Dendritic cell treated with granulocyte-macrophage colony-stimulating factor and Interleukin-4, amounts not matched to agents 40 ng/mL and 50 ng/mL, for 4 days (primary cell): ENCODE data around the gene ARSH.
"Not testable (repeated sequence)": the region's sequence is repeated elsewhere in the genome, so short reads cannot be mapped to it uniquely, and the experiment has no call there.

ENCODE experiments used
- H3K27ac Mint-ChIP-seq: one replicate; pipeline ENCODE4 v1.8.0; 2022; ENCODE audit warnings: mild to moderate bottlenecking, mixed read lengths
- H3K27me3 Mint-ChIP-seq: one replicate; pipeline ENCODE4 v1.8.0; 2022; ENCODE audit warnings: mild to moderate bottlenecking, mixed read lengths
- H3K36me3 Mint-ChIP-seq: one replicate; pipeline ENCODE4 v1.8.0; 2022; ENCODE audit warnings: low read depth, mixed read lengths
- H3K4me1 Mint-ChIP-seq: one replicate; pipeline ENCODE4 v1.8.0; 2022; ENCODE audit warnings: low read depth, mixed read lengths
- H3K4me3 Mint-ChIP-seq: one replicate; pipeline ENCODE4 v1.8.0; 2022; ENCODE audit warnings: mild to moderate bottlenecking, moderate library complexity, mixed read lengths
- H3K9me3 Mint-ChIP-seq: one replicate; pipeline ENCODE4 v1.8.0; 2022; ENCODE audit warnings: mixed read lengths
- intact Hi-C: fragments of 100-400 bp; cut with micrococcal nuclease; formaldehyde crosslinking; loops from one replicate; pipeline ENCODE4 v1.15.0; 2022

Gene ARSH

DNA sequence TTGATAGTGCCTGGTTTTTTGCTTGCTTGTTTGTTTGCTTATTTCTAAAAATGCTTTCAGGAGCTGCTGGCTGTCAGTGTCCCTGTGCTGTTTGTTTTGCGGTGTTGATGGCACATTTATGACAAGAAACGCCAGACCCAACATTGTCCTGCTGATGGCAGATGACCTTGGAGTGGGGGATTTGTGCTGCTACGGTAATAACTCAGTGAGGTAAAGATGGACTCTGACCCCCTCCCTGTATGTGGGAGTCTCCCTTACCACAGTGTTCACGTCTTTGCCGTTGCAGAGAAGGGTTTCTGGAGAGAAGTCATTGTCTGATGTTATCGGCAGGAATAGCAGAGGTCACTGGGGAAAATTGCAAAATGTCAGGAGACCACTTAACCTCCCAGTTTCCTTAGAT, at the start of gene ARSH:
TSS of gene ARSH (plus strand) at position 52 of the 400 bp plus-strand sequence. CDS start at position 119, 67 bp downstream.
- Mint-ChIP-seq H3K27me3 (no peaks in the 10 kb centered on the region), H3K4me1 (no peaks in the 10 kb centered on the region), H3K4me3 (no peak within 1 kb of the TSS), H3K36me3 (no peaks in the 10 kb centered on the region), H3K9me3 (no peaks in the 10 kb centered on the region), H3K27ac (no peak within 1 kb of the TSS)
- intact Hi-C loops = no loop called here

GRCh38 chrX:2958199-2958598, 48.1 kb upstream of the ARSH start:
- Mint-ChIP-seq H3K4me1 (no peaks in the 10 kb centered on the region), H3K9me3 (no peaks in the 10 kb centered on the region), H3K27ac (no peak overlapping the region), H3K27me3 (peaks cover 3% of the 10 kb centered on the region), H3K4me3 (no peak overlapping the region), H3K36me3 (no peaks in the 10 kb centered on the region)
- intact Hi-C loops = no loop called here

DNA sequence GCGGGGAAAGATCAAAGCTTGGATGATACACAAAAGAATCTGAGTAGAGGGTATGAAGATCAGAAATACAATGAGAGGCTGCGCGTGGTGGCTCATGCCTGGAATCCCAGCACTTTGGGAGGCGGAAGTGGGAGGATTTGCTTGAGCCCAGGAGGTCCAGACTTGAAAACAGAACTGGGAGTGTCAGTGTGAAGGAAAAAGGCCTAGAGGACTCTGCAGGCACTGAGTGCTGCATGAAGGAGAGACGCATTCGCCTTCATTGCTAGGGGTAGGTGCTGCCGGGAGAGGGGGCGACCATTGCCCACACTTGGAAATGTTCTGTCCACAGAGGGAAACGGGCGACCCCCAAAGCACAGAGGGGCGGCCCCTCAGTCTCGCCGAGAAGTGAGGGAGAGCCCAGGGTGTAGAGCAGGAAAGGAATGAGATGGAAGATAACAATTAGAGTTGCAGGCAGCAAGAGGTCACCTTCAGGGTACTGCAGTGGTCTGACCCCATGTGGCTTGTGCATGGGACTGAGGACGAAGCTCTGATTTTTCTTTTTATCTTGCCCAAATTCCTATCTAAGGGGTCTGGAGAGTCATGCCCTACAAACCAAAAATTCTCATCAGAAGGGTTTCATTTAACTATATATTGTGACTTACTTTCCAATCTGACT, 45.4 kb upstream of the ARSH start:
- intact Hi-C loops = no loop called here
- Mint-ChIP-seq H3K9me3 (no peaks in the 10 kb centered on the region), H3K27me3 (no peaks in the 10 kb centered on the region), H3K4me1 (no peaks in the 10 kb centered on the region), H3K27ac (no peak overlapping the region), H3K4me3 (no peak overlapping the region), H3K36me3 (no peaks in the 10 kb centered on the region)

GRCh38 chrX:2962381-2962780, 44.0 kb upstream of the ARSH start:
- intact Hi-C loops = no loop called here
- no peaks in the 10 kb centered on the region for H3K27me3 Mint-ChIP-seq

GRCh38 chrX:2963449-2963848, 42.9 kb upstream of the ARSH start:
- H3K4me1 Mint-ChIP-seq, H3K27ac Mint-ChIP-seq, intact Hi-C loops, H3K27me3 Mint-ChIP-seq, H3K9me3 Mint-ChIP-seq, H3K4me3 Mint-ChIP-seq, H3K36me3 Mint-ChIP-seq: not testable (repeated sequence)

More at GRCh38 chrX:2962381-2962780, 44.0 kb upstream of the ARSH start:
- H3K4me1 Mint-ChIP-seq = no peaks in the 10 kb centered on the region
- no peaks in the 10 kb centered on the region for H3K9me3 Mint-ChIP-seq
- H3K27ac Mint-ChIP-seq = no peak overlapping the region
- no peaks in the 10 kb centered on the region for H3K36me3 Mint-ChIP-seq
- H3K4me3 Mint-ChIP-seq = no peak overlapping the region

DNA sequence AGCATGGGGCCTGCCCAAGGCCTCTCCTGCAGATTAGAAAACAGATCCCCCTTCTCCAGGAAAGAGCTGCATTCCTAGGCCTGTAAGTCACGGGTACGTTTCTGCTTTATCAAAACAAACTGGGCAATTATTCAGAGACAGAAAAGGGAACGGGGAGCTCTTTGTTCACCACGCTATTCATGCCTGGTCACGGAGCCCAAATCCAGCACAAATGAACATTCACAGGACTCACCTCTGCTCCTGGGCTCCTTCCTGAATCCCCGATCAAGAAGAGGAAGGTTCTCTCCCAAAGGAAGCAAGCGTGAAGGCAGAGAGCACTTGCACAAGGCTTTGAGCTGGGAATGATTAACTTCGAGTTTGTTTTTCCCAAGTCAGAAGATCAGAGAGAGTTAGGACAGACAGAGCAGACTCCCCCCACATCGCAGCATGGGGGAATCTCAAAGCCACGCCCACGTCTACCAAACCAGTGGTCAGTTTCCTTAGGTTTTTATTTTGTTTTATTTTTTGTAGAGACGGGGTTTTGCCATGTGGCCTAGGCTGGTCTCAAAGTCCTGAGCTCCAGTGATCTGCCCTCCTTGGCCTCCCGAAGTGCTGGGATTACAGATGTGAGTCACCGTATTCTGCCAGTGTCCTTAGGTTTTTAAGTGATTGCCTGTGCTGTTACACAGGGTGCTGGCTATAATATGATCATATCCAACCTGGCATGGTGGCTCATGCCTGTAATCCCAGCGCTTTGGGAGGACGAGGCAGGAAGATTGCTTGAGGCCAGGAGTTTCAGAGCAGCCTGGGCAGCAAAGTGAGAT, 42.2 kb upstream of the ARSH start:
- H3K27ac Mint-ChIP-seq, H3K27me3 Mint-ChIP-seq, H3K9me3 Mint-ChIP-seq, intact Hi-C loops, H3K4me3 Mint-ChIP-seq, H3K36me3 Mint-ChIP-seq, H3K4me1 Mint-ChIP-seq: not testable (repeated sequence)

DNA sequence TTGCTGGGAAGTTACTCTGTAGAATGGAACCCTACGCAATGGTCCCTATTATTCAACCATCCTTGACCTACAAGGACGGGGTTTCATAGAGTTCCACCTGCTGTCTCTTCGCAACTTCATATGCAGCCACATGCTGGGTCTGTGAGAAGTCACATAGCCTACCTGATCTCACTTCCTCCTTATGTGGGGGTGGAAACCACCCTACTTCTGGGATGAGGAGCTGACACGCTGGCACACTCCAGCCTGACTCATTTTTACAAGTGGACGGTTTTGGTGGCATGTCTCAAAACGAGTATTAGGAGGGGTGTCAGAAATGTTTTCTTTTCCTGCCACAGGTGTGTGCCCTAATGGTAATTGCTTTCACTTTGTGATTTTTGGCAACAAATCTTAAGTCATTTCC, 40.4 kb upstream of the ARSH start:
- Mint-ChIP-seq H3K4me1 (no peaks in the 10 kb centered on the region), H3K36me3 (no peaks in the 10 kb centered on the region), H3K9me3 (no peaks in the 10 kb centered on the region), H3K4me3 (no peak overlapping the region), H3K27ac (no peak overlapping the region), H3K27me3 (no peaks in the 10 kb centered on the region)
- intact Hi-C loops = no loop called here

- no peaks in the 10 kb centered on the region for H3K4me1 Mint-ChIP-seq
- H3K27ac Mint-ChIP-seq = no peak overlapping the region
- no peaks in the 10 kb centered on the region for H3K36me3 Mint-ChIP-seq
- H3K4me3 Mint-ChIP-seq = no peak overlapping the region
- H3K9me3 Mint-ChIP-seq = no peaks in the 10 kb centered on the region
- intact Hi-C loops = no loop called here
- peaks cover 2% of the 10 kb centered on the region for H3K27me3 Mint-ChIP-seq
Observed at GRCh38 chrX:2967012-2967411, 39.3 kb upstream of the ARSH start.

GRCh38 chrX:2967584-2967983, 38.8 kb upstream of the ARSH start:
- intact Hi-C loops = no loop called here
- Mint-ChIP-seq H3K4me1 (no peaks in the 10 kb centered on the region), H3K36me3 (no peaks in the 10 kb centered on the region), H3K27ac (no peak overlapping the region), H3K27me3 (peaks cover 2% of the 10 kb centered on the region), H3K9me3 (no peaks in the 10 kb centered on the region), H3K4me3 (no peak overlapping the region)

DNA sequence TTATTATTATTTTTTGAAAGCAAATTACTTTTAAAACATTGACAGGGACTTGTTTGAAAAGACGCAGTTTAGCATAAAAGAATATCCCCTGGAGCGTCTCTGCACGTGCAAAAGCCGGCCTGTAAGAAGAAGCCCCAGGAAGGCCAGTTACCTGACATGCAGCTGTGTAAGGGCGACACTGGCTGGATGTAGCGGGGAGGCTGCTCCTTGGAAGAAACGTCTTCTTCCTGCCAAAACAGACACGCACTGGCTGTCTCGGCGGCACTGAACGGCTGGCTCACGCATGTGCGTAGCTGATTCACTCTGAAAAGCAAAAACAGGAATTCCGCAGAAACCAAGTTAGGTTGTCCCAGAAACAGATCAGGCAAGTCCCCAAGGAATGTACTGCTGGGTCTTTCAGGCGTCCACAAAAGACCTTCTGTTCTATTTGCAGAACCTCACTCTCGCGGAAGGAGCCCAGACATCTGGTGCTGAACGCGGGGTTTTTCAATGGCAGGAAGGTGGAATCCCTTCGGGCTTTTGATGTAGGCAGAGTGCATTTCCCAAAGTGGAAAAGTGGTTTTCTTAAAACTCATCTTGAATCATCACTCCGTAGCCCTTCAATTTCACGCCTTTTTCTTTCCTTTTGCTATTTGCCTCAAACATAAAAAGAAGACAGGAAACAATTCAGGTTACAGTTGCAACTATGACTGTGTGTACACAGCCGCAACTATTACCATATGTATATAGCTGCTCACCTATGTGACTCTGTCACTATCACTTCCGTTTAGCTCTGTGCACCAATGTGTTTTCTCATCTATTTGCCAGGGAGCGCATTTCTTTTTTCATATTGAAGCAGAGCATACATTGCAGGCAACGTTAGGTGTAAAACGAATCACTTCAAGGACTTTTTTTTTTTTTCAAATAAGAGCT, 38.1 kb upstream of the ARSH start:
- intact Hi-C loops = no loop called here
- Mint-ChIP-seq H3K27me3 (peaks cover 2% of the 10 kb centered on the region), H3K4me3 (peak overlapping the region; percentile 13), H3K4me1 (no peaks in the 10 kb centered on the region), H3K27ac (no peak overlapping the region), H3K36me3 (no peaks in the 10 kb centered on the region), H3K9me3 (no peaks in the 10 kb centered on the region)

DNA sequence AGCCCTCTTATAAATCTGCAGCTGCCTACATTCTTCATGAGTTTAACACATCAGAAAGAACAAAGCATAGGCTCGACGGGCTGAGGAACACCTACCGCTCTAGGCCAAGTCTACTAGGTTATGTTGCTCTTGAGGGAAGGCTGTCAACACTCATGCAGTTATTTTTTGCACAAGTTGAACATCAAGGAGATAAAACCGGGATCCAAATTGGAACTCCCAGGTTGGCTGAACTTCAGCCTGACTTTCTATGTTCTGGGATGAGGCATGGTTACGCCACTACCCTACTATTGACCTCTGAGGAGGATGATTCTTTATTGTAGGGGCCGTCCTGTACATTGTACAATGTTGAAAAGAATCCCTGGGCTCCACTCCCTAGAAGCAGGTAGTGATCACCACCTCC, 37.3 kb upstream of the ARSH start:
- no peaks in the 10 kb centered on the region for H3K9me3 Mint-ChIP-seq
- no peak overlapping the region for H3K27ac Mint-ChIP-seq
- H3K4me3 Mint-ChIP-seq = no peak overlapping the region
- H3K36me3 Mint-ChIP-seq = no peaks in the 10 kb centered on the region
- H3K27me3 Mint-ChIP-seq = peaks cover 2% of the 10 kb centered on the region
- no peaks in the 10 kb centered on the region for H3K4me1 Mint-ChIP-seq
- intact Hi-C loops = no loop called here

- peaks cover 2% of the 10 kb centered on the region for H3K27me3 Mint-ChIP-seq
- no peak overlapping the region for H3K27ac Mint-ChIP-seq
- no peaks in the 10 kb centered on the region for H3K9me3 Mint-ChIP-seq
- H3K36me3 Mint-ChIP-seq = no peaks in the 10 kb centered on the region
- no peaks in the 10 kb centered on the region for H3K4me1 Mint-ChIP-seq
- no peak overlapping the region for H3K4me3 Mint-ChIP-seq
- intact Hi-C loops = no loop called here
Observed at GRCh38 chrX:2972391-2972790, 34.0 kb upstream of the ARSH start.

- H3K27me3 Mint-ChIP-seq = peaks cover 2% of the 10 kb centered on the region
- no peaks in the 10 kb centered on the region for H3K36me3 Mint-ChIP-seq
- H3K9me3 Mint-ChIP-seq = no peaks in the 10 kb centered on the region
- H3K4me3 Mint-ChIP-seq = no peak overlapping the region
- no peak overlapping the region for H3K27ac Mint-ChIP-seq
- intact Hi-C loops = no loop called here
- H3K4me1 Mint-ChIP-seq = no peaks in the 10 kb centered on the region
Observed at GRCh38 chrX:2974961-2975360, 31.4 kb upstream of the ARSH start.

DNA sequence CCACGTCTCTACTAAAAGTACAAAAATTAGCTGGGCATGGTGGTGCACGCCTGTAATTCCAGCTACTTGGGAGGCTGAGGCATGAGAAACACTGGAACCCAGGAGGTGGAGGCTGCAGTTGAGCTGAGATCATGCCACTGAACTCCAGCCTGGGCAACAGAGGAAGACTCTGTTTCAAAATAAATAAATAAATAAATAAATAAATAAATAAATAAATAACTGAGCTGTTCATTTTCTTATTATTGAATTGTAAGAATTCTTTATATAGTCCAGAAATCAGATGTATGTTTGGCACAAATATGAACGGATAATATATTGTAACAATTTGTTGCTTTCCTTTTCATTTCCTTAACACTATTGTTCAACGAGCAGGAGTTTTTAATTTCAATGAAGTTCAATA, 27.7 kb upstream of the ARSH start:
- H3K4me3 Mint-ChIP-seq, H3K27me3 Mint-ChIP-seq: not testable (repeated sequence)

More for the DNA sequence above, 27.7 kb upstream of the ARSH start:
- H3K9me3 Mint-ChIP-seq, intact Hi-C loops, H3K27ac Mint-ChIP-seq, H3K4me1 Mint-ChIP-seq, H3K36me3 Mint-ChIP-seq: not testable (repeated sequence)
